GM18519 (cell line): ENCODE results near the gene NCL.
"Not testable (repeated sequence)": the region's sequence is repeated elsewhere in the genome, so short reads cannot be mapped to it uniquely, and the experiment has no call there.

Experiments
- ATAC-seq: cut with Tn5 transposase; IDR thresholded peaks from one replicate; pipeline ENCODE4 v1.9.1; 2021; ENCODE audit warnings: mild to moderate bottlenecking, moderate library complexity; ENCODE audit not compliant: unreplicated experiment, low FRiP score

NCL gene

GRCh38 chr2:231449503-231450054 lies 14.7 kb downstream of the NCL start:
- ATAC-seq = no peak

- ATAC-seq = no peak
These were observed 27.3 kb downstream of the NCL start for GRCh38 chr2:231436957-231437356.

- no peak for ATAC-seq
These were observed 30.3 kb downstream of the NCL start for GRCh38 chr2:231433990-231434389.

DNA sequence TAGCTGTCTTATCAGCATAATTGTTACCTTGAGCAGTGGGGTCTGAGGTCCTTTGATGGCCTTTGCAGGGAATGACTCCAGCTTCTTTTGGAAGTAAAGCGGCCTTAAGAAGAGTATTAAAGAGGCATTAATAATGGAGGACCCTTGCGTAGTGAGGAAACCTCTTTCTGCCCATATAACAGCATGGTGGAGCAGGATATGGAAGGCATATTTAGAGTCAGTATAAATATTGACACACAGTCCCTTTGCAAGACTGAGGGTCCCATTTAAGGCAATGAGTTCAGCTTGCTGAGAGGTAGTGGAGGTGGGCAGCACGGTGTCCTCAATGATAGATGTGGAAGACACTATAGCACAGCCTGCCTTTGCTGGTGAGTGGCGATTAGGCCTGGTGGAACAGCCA lies 32.7 kb downstream of the NCL start:
- ATAC-seq = no peak

DNA sequence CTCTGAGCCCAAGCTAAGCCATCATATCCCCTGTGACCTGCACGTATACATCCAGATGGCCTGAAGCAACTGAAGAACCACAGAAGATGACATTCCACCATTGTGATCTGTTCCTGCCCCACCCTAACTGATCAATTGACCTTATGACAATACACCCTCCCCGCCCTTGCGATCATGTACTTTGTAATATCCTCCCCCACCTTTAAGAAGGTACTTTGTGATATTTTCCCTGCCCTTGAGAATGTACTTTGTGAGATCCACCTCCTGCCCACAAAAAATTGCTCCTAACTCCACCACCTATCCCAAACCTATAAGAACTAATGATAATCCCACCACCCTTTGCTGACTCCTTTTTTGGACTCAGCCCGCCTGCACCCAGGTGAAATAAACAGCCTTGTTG lies 33.8 kb downstream of the NCL start:
- not testable (repeated sequence) for ATAC-seq

DNA sequence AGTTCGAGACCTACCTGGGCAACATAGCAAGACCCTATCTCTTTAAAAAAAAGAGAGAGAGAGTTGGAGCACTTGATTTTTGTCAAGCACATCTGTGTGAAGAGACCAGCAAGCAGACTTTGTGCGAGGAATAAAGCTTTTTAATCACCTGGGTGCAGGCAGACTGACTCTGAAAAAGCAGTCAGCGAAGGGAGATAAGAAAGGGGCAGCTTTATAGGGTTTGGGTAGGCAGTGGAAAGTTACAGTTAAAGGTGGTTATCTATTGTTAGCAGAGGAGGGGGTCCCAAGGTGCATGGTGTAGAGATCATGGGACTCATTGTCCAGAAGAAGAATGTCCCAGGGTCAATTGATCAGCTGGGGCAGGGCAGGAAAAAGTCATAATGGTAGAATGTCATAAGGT lies 34.4 kb downstream of the NCL start:
- no peak for ATAC-seq

- ATAC-seq = no peak
These were observed 35.1 kb downstream of the NCL start for GRCh38 chr2:231429152-231429551.

DNA sequence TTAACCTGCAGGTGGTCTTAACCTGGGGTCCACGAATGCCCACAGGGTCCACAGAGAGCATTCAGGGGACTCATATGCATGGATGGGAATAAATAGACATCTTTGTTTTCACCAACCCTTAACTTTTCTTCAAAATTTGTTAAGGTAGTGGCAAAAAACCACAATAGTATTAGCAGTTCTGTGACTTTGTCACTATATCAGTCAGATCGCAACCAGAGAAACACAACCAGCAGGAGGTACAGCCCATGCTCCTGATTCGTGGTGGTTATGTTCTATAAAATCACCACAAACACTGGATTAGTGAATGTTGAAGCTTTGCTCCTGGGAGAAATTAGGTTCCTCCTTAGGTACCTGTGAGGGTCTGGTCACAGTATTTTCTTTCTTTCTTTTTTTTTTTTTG lies 37.2 kb downstream of the NCL start:
- no peak for ATAC-seq

GRCh38 chr2:231425811-231426703 lies 38.2 kb downstream of the NCL start:
- no peak for ATAC-seq

DNA sequence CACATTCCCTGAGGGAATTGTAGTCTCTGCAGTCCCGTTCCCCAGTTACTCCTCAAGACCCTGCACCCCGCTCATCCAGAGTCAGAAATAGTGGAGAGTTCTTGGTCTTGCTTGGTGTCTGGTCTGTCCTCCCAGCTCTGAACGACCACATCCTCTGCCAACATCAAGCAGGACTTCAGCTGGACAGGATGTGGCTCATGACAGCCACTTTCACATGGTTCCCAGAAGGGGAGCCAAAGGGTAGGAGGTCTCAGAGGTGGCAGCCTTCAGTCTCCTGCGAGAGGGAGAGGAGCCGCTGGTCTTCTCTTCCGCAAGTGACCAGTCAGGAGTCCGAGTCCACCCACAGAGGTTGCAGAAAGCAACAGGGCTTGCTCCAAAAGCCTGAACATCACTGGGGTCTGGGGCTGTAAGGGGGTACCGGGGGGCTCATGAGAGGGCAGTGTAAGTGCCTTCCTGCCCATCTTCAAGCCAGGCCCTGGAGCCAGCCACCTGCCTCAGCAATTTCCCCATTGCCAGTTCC lies 38.9 kb downstream of the NCL start:
- ATAC-seq = no peak

GRCh38 chr2:231423176-231423575 lies 41.1 kb downstream of the NCL start:
- no peak for ATAC-seq

DNA sequence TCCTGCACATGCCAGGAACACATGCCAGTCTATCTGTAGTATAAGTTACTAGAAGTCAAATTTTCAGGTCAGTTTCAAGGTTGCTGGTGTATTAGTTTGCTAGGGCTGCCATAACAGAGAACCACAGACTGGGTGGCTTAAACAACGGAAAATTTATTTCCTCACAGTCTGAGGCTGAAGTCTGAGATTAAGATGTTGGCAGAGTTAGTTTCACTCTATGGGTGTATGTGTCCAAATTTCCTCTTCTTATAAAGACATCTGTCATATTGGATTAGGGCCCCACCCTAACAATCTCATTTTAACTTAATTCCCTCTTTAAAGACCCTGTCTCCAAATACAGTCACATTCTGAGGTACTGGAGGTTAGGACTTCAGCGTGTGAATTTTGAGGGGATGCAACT lies 42.2 kb downstream of the NCL start:
- ATAC-seq = no peak

DNA sequence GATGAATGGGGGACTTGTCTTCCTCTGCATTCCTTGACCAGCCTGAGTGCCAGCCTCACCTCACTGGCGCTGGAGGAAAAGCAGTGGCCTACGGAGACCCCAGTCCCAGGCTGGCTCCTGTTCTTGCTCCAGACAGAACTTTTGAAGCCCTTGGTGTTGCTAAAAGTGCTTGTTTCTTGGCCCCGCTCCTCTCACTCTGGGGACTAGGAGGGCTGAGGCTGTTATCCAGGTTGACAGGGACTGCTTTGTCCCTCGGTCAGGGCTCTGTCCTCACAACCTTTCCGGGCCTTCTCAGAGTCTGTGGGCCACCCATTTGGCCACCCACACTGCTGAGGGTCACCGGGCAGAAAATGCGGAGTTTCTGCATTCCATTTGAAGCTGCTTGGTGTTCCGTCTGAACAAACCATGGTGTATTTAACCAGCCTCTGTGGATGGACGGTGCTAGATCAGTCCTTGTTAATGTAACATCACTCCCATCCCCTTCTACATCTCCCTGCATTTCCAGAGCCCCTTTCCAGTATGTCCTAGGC lies 43.2 kb downstream of the NCL start:
- no peak for ATAC-seq

- ATAC-seq = no peak
These were observed 45.3 kb downstream of the NCL start for GRCh38 chr2:231418820-231419640.

DNA sequence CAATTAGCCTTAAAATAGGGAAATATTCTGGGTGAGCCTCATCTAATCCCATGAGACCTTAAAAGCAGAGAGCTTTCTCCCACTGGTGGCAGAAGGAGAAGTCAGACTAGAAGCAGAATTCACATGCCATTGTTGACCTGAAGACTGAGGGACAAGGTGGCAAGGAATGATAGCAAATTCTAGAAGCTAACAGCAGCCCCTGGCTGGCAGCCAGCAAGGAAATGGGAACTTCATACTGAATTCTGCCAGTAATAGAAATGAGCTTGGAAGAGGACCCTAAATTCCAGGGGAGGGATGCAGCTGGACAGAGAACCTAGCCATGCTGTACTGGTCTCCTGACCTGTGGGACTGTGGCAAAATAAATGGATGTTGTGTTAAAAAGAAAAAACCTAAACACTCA lies 49.3 kb downstream of the NCL start:
- no peak for ATAC-seq

- ATAC-seq = no peak
These were observed 50.3 kb downstream of the NCL start for GRCh38 chr2:231413921-231414476.

DNA sequence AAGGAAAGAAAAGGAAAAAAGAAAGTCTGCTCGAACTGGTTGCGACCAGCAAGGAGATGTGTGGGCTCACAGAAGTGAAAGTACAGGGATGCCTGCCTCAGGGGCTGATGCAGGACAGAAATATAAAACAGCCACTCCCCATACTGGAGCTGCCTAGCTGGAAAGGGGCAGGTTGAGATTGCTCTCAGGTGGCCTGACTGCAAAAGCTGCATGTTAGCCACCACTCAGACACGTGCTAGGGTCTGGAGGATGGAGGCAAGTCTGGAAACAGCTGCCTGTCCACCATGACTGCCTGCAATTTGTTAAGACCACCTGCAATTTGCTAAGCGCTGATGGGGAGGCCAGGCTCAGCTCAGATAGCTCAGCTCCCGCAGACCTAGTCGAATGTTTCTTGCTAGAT lies 50.8 kb downstream of the NCL start:
- ATAC-seq = no peak

GRCh38 chr2:231412618-231412963 lies 51.7 kb downstream of the NCL start:
- no peak for ATAC-seq

DNA sequence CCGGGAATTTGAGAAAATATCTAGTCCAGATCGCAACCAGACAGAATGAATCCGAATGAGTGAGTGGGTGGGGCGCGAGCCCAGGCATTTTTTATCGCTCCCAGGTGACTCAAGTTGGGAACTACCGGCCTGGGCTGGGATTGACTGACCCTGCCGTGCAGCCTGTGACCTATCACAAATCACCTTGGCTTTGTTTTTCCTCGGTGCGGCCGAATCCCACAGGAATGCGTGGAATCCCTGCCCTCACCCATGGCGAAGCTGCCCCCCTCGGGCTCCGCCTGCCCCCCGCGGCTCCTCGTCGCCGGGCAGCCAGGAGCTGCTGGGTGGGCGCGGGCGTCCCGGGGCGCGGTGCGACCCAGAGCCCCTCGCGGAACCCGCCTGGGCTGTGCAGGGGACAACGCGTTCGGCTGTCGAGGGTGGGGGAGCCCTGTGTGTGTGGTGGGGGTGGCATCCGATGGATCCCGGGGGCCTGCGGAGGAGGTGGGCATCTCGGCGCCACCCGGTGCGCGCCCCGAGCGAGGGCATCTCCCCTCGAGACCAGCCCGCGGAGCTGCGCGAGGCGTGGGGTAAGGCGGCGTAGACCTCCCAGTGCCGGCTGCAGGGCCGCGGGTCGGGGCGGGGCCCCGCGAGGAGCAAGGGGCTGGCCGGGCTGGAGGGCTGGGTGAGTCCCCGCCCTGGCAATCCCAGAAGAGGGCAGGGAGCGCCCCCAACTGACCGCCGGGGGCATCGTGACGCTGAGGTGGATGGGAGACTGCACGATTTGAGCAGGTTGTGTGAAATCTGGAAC lies 52.3 kb downstream of the NCL start:
- peak; percentile 85 for ATAC-seq

DNA sequence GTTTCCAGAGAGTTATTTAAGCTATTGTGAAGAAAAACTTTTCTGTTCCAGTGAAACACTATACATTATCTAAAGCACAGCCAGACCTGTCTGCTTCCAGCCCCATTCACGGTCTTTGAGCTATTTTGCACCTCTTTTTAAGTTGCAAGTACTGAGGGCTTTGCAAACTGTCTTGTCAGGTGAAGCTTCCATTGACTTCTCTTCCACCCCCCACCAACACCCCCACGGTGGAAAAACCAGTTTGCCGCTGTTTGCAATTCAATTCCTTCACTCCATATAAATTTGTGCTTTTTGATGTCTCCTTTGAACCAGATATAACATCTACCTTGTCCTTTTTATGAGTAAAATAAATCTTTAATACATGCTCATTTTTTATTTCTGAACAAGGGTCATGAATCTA lies 53.0 kb downstream of the NCL start:
- ATAC-seq = no peak
